Measurements from ENCODE around the gene HNF1B.
"Not testable (repeated sequence)": the region's sequence is repeated elsewhere in the genome, so short reads cannot be mapped to it uniquely, and the experiment has no call there.

Gene HNF1B, protein sequence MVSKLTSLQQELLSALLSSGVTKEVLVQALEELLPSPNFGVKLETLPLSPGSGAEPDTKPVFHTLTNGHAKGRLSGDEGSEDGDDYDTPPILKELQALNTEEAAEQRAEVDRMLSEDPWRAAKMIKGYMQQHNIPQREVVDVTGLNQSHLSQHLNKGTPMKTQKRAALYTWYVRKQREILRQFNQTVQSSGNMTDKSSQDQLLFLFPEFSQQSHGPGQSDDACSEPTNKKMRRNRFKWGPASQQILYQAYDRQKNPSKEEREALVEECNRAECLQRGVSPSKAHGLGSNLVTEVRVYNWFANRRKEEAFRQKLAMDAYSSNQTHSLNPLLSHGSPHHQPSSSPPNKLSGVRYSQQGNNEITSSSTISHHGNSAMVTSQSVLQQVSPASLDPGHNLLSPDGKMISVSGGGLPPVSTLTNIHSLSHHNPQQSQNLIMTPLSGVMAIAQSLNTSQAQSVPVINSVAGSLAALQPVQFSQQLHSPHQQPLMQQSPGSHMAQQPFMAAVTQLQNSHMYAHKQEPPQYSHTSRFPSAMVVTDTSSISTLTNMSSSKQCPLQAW

DNA sequence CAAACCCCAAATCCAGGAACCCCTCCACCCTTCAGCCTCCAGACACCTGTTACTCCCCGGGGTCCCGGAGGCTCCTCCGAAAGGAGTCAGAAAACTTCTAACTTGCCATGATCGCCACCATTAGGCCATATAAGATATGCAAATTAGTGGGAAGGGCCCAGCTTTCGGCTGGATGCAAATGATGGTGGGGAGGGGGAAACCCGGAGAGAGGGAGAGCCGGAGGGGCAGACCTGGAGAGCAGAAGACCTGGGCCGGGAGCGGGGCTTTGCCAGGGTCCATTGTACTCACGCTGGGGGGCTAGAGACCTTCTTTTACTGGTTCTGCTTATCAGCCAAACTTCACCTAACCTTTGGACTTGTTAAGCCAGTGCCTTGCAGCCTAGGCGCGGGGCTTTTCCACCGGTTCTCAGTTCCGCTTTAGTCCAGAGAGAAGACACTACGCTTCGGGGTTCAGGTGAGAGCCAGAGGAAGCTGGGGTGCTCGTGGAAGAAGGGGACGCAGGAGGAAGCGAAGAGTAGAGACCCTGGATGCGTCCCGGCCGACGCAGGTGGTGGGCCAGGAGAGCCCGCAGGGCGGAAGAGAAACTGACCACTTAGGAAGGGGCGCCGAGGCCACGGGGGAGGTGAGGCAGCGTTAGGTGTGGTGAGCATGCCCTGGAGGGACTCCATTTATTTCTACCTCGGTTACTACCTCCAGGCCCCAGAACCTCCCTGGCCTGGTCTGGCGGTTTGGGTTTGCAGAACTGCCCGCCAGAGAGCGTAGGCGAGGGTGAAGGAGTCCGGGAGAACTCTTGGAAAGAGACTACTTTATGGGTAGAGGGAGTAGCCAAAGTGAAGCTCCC is at the start of gene HNF1B:
Gene HNF1B (minus strand): TSS at position 99 of the 840 bp plus-strand sequence. CDS start 175 bp downstream, outside the sequence.
- no peak for DNase-seq

DNA sequence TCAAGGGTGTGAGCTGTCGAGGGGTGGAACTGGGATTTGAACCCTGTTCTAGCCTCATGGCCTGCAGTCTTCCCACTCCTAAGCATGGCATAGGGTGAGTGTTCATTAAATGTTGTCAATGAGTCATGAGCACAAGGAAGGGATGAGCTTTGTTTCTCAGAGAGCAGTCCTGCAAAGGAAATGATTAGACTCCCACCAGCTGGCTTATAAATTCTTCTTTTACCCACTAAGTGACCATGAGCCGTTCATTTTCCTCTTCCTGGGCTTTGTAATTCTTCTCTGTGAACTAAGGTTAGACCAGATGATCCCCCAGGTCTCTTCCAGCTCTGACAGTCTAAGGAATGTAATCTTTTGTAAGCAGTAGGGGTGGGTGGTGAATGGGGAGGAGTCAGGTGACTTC is 47.9 kb upstream of the HNF1B start:
- no peak for DNase-seq

DNA sequence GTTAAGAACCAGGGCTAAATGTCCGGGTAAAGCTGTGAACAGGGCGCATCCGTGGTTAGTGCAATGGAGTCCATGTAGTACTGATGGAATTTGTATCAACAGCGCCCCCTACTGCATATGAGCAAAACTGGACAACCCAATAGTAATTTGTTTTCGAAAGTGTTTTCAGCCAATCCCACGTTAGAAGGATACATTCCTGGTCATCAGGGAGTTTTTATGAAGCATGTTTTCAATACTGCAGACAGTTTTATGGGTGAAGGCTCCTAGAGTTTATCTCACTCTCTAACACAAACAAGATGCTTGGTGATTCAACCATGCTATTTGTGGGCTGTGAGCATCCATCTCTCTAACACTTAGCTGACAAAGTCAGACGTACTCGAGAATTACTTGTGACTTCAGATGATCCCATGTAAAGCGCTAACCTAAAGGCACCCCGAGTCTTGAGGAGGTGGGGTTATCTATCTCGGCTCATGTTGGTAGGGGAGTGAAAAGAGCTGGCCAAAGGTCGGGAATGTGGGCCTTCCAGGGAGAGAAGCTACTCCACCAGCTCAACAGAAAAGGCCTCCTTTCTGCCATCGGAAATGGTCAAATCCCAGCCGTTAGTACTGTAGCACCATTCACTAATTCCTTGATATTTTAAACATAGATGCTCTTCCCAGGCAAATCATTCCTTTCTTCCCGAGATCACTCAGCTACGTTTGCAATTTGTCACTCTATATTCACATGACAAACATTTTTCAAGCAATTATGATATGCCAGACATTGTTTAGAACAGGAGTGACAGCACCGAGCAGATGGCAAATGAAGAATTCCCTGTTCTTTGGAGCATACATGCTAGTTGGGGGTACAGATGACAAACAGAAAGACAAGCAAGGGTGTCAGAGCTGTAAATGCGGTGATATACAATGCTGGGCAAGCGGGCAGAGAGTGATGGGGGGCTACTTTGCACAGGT is 46.9 kb upstream of the HNF1B start:
- DNase-seq = peak; percentile 65

DNA sequence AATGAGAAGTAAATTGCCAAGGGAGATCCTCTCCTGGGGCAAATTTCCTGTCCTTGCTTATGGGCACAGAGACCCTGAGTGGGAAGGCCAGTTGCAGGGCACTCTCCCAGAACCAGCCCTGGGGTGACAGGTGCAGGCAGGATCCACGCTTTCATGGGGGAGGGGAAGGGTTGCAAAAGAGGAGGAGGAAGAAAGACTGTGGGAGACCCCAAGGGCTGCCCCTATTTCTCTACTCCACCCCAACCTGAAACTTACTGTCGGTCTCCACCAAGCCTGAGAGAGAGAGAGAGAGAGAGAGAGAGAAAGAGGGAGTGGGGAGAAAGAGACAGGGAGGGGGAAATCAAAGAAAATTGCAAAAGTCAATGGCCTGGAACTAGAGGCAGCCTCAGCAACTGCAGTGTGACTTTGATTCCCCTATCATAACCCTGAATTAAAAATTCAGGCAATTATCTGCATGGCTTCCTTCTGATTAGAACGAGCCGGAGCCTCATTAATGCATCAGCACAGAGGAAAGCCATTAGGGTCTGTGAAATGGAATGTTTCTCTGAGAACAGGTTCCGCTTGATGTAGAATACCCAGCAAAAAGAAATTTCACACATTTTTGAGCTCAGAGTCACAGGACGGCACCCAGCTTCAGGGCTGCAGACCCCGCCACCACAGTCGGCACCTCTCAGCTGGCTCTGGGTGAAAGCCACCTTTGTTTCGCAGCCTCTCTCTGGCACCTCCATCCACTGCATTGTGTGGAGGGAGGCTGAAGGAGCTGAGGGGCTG is 45.1 kb upstream of the HNF1B start:
- no peak for DNase-seq

DNA sequence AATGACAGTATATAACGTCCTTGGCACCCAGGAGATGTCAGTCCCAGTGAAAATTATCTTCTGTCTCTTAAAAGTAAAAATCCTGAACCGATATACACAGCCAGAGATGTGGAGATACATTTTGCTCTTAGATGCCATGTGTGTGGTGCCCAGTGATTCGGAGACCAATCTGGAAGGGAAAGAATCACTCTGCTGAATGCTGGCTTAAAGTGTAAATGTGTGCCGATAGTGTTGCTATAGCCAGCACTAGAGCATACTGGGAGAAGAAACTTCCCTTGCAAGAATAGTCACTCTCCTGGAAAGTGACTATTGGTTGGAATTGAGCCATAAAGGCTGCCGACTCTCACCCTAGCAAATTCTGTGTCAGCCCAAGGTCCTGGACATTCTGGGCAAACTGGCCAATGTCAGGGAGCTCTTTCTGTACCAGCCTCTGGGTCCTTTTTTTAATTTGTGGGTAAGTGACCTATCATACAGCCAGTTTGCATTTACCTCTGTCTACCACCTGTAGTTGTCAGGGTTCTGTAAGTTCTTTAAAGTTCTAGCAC is 44.2 kb upstream of the HNF1B start:
- no peak for DNase-seq

DNA sequence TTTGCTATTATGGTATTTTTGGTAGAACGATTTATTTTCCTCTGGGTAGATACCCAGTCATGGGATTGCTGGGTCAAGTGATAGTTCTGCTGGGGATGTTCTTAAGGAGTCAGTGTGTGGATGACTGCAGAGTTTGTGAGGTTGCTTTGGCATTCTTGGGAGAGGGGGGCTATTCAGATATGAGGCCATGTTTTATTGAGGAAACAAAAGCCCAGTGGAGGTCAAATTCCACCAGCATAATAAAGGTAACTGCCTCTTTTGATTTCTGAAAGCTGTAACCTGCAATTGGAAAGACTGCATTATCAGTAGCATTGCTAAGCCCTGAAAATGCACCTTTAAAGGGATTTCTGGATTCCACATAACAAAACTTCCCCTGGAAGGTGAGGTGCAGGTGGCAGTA is 43.7 kb upstream of the HNF1B start:
- no peak for DNase-seq

DNA sequence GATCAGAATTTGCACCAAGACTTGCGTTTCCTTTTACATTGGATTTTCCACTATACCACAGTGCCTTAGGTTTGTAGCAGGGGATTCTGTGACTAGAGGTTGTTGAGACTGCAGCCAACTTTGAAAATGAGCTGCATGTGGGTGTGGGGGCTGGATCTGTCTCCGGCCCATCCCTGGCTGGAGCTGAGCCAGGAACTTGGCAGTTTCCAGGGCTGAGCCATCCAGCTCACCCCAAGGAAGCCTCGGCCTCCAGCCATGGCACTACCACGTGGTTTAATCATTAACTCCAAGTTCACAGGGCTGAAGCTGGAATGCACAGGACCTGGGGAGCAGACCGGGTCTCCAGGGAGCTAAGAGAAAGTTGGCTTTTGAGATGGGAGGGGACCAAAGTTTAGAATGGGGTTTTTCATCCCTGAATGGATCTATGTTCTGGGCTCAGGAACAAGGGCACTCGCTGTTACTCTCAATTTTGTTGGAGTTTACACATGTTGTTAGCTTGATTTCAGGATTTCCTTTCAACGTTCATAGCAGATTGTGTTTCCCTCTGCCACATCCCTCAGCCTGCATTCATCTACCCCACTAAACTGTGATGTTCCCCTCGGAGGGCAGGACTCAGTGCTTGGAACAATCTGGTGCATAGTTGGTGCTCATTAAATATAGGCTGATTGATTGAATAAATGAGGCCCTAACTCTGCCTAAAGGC is 42.3 kb upstream of the HNF1B start:
- DNase-seq = no peak

DNA sequence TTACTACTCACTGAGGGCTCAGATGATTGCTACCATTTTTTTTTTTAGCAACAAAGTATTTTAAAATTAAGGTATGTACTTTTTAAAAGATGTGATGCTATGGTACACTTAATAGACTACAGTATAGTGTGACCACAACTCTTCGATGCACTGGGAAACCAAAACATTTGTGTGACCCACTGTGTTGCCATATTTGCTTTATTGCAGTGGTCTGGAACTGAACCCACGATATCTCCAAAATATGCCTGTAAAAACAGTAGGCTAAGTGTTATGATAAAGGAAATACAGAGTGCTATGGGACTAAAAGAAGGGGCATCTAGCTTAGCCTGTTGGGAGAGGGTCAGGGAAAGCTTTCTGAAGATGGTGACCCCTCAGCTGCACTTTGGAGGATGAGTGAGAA is 41.6 kb upstream of the HNF1B start:
- no peak for DNase-seq

DNA sequence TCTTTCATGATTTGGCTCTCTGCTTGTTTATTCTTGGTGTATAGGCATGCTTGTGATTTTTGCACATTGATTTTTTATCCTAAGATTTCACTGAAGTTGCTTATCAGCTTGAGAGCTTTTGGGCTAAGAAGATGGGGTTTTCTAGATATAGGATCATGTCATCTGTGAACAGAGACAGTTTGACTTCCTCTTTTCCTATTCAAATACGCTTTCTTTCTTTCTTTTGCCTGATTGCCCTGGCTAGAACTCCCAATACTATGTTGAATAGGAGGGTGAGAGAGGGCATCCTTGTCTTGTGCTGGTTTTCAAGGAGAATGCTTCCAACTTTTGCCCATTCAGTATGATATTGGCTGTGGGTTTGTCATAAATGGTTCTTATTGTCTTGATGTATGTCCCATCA is 37.6 kb upstream of the HNF1B start:
- DNase-seq = not testable (repeated sequence)

DNA sequence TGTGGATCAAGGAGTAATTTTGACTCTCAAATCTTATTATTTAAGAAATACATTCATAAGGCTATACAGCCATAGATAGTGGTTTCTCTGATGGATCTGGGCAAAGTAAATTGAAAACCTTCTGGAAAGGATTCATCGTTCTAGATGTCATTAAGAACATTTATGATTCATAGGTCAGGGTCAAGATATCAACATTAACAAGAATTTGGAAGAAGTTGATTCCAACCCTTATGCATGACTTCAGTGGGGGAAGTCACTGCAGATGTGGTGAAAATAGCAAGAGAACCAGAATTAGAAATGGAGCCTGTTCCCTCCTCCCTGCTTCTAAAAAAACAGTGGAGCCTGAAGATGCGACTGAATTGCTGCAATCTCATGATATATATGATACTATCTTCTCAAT is 36.6 kb upstream of the HNF1B start:
- DNase-seq = no peak

DNA sequence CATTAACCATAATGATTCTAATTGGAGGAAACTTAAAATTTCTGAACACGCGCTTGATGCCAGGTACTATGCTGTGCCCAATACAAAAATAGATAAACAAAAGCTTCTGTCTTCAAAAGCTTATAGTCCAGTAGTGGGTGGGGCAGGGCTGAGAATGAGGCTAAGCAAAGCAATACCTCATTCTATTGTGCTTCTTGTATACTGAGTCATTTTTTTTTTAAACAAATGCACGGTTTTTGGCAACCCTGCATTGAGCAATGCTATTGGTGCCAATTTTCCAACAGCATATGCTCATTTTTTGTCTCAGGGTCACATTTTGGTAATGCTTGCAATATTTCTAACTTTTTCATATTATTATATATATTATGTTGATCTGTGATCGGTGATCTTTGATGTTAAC is 34.7 kb upstream of the HNF1B start:
- DNase-seq = no peak

DNA sequence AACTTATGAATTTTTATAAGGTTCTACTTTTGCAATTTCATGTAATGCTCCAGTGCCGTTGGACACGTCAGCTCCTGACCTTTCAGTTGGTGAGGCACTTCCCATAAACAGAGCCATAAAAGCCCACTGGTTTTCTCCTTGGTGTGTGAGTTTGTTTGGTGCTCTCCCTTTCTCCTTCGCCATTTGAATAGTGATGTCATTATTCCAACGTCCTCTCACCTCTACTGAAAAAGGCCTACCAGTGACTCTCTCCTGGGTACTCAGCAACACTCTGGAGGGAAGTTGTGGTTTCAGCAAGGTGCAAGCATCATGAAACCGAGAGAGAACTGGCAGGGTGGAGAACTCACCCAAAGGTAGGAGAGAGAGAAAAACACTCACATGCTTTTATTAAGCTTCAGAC is 29.6 kb upstream of the HNF1B start:
- DNase-seq = no peak

DNA sequence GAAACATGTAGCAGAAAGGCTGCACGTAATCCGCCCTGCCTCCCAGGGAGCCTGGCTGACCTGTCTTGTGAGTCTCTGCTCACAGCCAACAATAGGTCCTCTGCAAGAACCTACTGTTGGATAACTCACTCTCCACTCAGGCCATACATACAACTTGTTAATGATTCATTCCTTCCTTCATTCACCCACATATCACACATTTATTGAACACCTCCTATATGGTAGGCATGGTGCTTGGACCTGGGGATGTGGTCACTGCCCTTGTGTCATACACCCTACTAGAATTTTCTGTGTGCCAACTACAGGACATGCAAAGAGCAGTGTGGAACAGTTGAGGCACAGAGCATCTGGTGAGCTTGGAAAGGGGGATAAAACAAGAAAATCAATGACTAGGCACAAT is 28.1 kb upstream of the HNF1B start:
- no peak for DNase-seq

DNA sequence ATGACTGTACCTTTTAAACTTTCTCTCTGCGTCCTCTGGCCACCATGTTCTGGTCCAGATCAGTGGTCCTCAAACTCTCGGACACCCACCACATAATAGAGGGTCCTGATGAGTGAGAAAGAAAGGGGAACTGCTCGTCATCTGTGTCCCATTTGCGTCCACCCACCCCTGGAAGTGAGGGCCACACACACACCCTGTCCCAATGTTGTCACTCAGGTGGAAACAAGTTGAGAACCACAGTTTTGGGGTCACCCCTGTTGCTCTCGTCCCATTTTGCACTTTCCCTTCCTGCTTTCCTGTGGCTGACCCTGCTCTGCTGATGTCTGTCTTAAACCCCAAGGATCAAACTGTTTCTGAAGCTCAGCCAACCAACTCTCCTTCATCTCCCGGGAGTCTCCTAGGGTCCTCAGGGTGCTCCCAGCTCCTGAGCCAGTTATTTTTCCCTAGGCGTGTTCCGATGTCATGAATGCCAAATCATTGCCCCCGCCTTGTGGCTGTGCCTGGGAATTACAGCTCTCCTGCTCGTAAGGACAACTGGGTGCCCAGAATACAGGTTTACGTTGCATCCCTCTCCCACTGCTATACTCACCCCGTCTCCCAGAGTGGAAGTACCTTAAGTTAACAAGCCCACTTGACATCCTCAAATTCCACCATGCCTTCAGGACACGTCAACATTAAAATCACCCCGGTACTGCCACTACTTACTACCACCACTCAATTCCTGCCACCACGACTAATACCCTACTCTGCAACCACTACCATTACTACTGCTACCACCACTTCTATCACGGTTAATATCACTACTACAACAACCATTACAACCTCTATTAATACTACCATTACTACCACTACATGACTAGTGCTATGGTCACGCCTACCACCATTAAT is 26.0 kb upstream of the HNF1B start:
- DNase-seq = peak; percentile 59

DNA sequence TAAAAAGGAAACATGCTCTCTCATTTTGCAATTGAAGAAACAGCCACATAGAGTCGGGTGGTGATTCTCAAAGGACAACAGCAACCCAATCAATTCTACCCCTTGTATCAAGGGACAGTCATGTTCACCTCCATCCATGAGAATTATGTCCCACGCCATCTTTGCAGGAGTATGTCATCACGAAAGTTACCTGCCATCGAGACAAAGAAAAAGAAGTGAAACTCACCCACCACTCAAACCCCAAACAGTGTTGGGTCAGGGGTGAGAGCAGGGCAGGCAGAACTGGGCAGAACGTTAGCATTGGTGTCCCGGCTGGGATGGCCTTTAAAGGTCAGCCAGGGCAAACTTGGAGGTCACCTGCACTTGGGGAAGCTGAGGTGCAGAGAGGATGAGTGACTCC is 24.2 kb upstream of the HNF1B start:
- no peak for DNase-seq

DNA sequence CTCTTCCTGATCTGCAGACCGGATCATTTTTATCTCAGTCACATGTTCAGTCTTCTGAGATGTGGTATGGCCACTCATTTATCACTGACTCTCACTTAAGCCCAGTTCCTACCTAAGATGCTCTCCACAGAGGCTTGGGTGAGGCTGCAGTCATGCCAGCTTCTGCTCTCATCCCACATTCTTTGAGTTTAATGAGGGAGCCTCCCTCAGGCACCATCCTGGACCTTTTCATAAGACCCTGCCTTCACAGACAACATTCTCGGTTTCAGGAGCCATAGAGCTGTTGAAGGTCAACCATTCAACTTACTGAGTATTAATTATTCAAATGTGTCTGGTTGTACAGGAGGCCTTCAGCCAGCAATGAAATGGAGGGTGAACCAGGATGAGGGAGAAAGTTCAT is 23.6 kb upstream of the HNF1B start:
- no peak for DNase-seq

DNA sequence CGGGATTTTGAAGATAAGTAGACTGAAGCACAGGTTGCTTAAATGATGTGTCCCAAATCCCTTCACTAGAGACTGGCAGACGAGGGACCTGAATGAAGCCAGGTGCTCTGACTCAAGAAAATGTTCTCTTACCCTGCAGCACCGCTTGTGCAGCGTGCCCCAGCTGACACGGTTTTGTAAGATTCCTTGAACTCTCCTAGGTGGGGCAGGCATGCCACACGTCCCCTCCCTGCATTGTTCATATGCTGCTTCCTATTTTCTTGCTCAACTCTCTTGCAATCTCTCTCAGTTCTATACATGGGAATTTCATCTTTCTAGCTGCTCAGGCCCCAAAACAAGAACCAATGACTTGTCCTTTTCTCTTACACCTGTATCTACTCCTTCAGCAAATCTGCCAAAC is 22.1 kb upstream of the HNF1B start:
- no peak for DNase-seq

DNA sequence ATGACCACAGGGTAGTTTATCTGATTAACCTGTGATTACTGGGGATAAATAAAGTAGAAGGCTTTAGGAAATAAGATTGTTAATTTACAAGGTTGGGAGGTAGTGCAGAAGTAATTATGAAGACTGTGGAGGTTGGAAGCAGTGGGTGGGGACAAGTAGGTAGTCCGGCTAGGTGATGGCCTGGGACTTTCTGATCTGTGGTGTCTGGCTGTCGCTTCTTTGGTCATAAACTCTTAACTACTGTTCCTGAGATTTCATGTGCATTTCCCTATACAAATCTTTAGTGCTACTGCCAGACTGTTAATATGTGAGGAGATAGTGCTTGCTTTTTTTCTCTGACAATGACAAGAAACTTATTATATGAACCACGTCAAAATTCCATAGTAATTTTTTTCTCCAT is 19.5 kb upstream of the HNF1B start:
- DNase-seq = no peak

DNA sequence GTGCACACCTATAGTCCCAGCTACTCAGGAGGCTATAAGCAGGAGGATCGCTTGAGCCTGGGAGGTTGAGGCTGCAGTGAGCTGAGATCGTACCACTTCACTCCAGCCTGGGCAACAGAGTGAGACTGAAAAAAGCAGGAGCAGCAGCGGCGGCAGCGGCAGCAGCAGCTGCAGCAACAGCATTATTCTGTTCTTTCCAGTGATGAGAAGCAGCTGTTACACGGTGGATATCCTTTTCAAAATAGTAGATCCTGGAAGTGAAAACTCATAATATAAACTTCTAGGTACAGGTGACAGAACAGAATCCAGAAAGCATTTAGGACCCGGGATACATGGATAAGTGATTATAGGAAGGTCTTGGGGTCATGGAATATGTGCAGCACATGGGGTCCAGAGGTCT is 17.8 kb upstream of the HNF1B start:
- DNase-seq = no peak

DNA sequence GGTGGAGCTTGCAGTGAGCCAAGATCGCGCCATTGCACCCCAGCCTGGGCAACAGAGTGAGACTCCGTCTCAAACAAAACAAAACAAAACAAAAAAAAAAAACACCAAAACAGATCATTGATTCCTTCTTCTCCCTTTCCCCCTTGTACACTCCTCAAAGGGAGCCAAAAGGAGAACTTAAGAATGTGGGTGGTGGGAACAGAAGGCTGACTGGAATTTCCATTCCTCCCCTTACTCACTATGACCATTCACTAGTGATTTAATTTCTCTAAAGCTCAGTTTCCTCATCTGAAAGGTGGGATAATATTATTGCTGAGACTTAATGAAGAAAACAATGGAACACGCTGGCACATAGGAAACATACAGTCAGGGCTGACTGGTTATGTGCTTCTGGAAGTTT is 17.1 kb upstream of the HNF1B start:
- DNase-seq = no peak
